K562 (cell line): ENCODE results near the gene ANXA2. TPM values are rescaled to one million over a fixed set of nuclear protein-coding genes. Genes with fewer than 3 reads are reported as not detected.

ENCODE experiments used
- ATAC-seq: fragments of 200-7000 bp; cut with Tn5 transposase; 3 replicates; pipeline ENCODE4 v1.9.1; 2020; ENCODE audit warnings: moderate library complexity
- BruUV-seq: library from RNA; stranded (reverse); fragments of 400-500 nt; replicated peaks from 2 replicates; lab custom pipeline; 2021; lab: Mats Ljungman, UMichigan
- CTCF ChIA-PET: fragments of 300-600 bp; formaldehyde crosslinking; extraction: SDS; loops from one replicate; lab custom pipeline; 2021; ENCODE audit warnings: low intra/inter-chr PET ratio; lab: Yijun Ruan, JAX
- POLR2A ChIA-PET: fragments of 300-600, 350-650 bp; sonication (Branson Sonifier 250); formaldehyde crosslinking; extraction: SDS; loops from one replicate; lab custom pipeline; 2021; ENCODE audit warnings: antibody characterized with exemption, inconsistent platforms; lab: Yijun Ruan, JAX
- DNase-seq, 4 experiments: peaks; one replicate each; pipeline versions ENCODE4 v3.0.0 to v3.0.0-alpha.2; 2011 to 2018; ENCODE audit warnings: low spot score in 3 of 4, mixed read lengths in 3 of 4; ENCODE audit errors: extremely low read depth in 1 of 4
- FAIRE-seq: peaks from 2 replicates; lab custom pipeline; 2011; peaks lifted over from hg19 to GRCh38; lab: Jason Lieb, UNC
- H2AFZ ChIP-seq: 2 replicates; pipeline ENCODE4 v1.6.0; 2011; ENCODE audit warnings: low read depth, low read length, control low read depth, inconsistent platforms
- H3K27ac ChIP-seq: fragments of 200-600 bp; 3 replicates; pipeline ENCODE4 v1.8.0; 2011; ENCODE audit warnings: low read depth, mild to moderate bottlenecking, control low read depth, inconsistent platforms, low read length, moderate library complexity, mixed read lengths; ENCODE audit errors: extremely low read depth
- H3K27me3 ChIP-seq, 2 experiments: fragments of 300-600 bp in 1 of 2; 2 replicates in 1 of 2; 3 replicates in 1 of 2; pipeline versions ENCODE4 v1.6.0 to v1.8.0; 2011; ENCODE audit warnings: inconsistent platforms in 2 of 2, low read length in 2 of 2, mild to moderate bottlenecking in 1 of 2, mixed read lengths in 1 of 2, moderate library complexity in 1 of 2; ENCODE audit not compliant: control insufficient read depth in 2 of 2, insufficient read depth in 2 of 2
- H3K36me3 ChIP-seq: fragments of 300-600 bp; 3 replicates; pipeline ENCODE4 v1.8.0; 2011; ENCODE audit warnings: mild to moderate bottlenecking, low read length, inconsistent platforms; ENCODE audit not compliant: control insufficient read depth, insufficient read depth
- H3K4me1 ChIP-seq, 2 experiments: fragments of 200-600 bp in 1 of 2; replicated peaks in 1 of 2; 2 replicates in 1 of 2; 3 replicates in 1 of 2; pipeline versions ENCODE4 v1.5.1 to v1.8.0; 2011; ENCODE audit warnings: inconsistent platforms in 2 of 2, low read length in 2 of 2, mild to moderate bottlenecking in 1 of 2, mixed read lengths in 1 of 2, moderate library complexity in 1 of 2; ENCODE audit not compliant: control insufficient read depth in 2 of 2, insufficient read depth in 2 of 2
- H3K4me2 ChIP-seq: 2 replicates; pipeline ENCODE4 v1.6.1; 2011; ENCODE audit warnings: low read length, control low read depth, inconsistent platforms, mixed read lengths; ENCODE audit not compliant: insufficient read depth
- H3K4me3 ChIP-seq: fragments of 200-600 bp; sonication (generic), shearing (Covaris generic); 2 replicates; pipeline ENCODE4 v1.5.1; 2016; ENCODE audit warnings: control low read depth, inconsistent platforms
- H3K79me2 ChIP-seq: fragments of 200-600 bp; 3 replicates; pipeline ENCODE4 v1.8.0; 2011; ENCODE audit warnings: low read length, inconsistent platforms; ENCODE audit not compliant: control insufficient read depth, insufficient read depth
- H3K9ac ChIP-seq, 2 experiments: 2 replicates each; pipeline versions ENCODE4 v1.6.0 to v1.6.1; 2011; ENCODE audit warnings: low read depth in 2 of 2, low read length in 2 of 2, control low read depth in 1 of 2, inconsistent platforms in 1 of 2, mild to moderate bottlenecking in 1 of 2, mixed read lengths in 1 of 2; ENCODE audit not compliant: insufficient read depth in 1 of 2
- H3K9me1 ChIP-seq: one replicate; pipeline ENCODE4 v1.6.0; 2011; ENCODE audit warnings: inconsistent platforms, mild to moderate bottlenecking, low read length, moderate library complexity; ENCODE audit not compliant: control insufficient read depth, insufficient read depth
- H3K9me3 ChIP-seq: replicated peaks from 2 replicates; pipeline ENCODE4 v1.5.1; 2011; ENCODE audit warnings: low read depth, low read length, inconsistent platforms; ENCODE audit not compliant: control insufficient read depth, insufficient read depth
- H4K20me1 ChIP-seq: replicated peaks from 2 replicates; pipeline ENCODE4 v1.6.1; 2011; ENCODE audit warnings: low read length, inconsistent platforms, mixed read lengths; ENCODE audit not compliant: control insufficient read depth, insufficient read depth
- FOSL1 ChIP-seq: fragments of 200-800 bp; sonication (Bioruptor generic); conservative IDR thresholded peaks from 2 replicates; pipeline ENCODE4 v1.6.1; 2016; ENCODE audit warnings: missing genetic modification characterization, missing compliant biosample characterization
- JUND ChIP-seq, 2 experiments: IDR thresholded peaks; 2 replicates in 1 of 2; 3 replicates in 1 of 2; pipeline ENCODE4 v1.6.1; 2011; ENCODE audit warnings: borderline replicate concordance in 2 of 2, low read depth in 2 of 2, low read length in 2 of 2, improper control_type of control experiment in 1 of 2, missing biosample characterization in 1 of 2, missing genetic modification characterization in 1 of 2, missing genetic modification reagents in 1 of 2
- SIRT6 ChIP-seq: IDR thresholded peaks from one replicate; pipeline ENCODE4 v1.6.1; 2012; ENCODE audit warnings: low read depth, mild to moderate bottlenecking, control low read depth, inconsistent platforms, low read length, moderate library complexity
- SRF ChIP-seq, 2 experiments: fragments of 250-450, 450-650 bp in 1 of 2; sonication (Bioruptor Pico) in 1 of 2; sonication (generic) in 1 of 2; formaldehyde crosslinking; IDR thresholded peaks; 2 replicates each; pipeline versions ENCODE4 v1.5.0 to v1.5.1; 2020 to 2022; ENCODE audit warnings: mild to moderate bottlenecking in 1 of 2, missing genetic modification reagents in 1 of 2
- TCF3 ChIP-seq: sonication (generic); formaldehyde crosslinking; IDR thresholded peaks from 2 replicates; pipeline ENCODE4 v1.4.0; 2020; ENCODE audit warnings: mild to moderate bottlenecking, missing genetic modification reagents
- ZNF232 ChIP-seq: sonication (generic); formaldehyde crosslinking; IDR thresholded peaks from 2 replicates; pipeline ENCODE4 v1.8.0; 2022; ENCODE audit warnings: mild to moderate bottlenecking, missing genetic modification reagents
- WGBS: fragments of 100-300 bp; shearing (Covaris generic); methylation state at CpG from one replicate; pipeline ENCODE4 v1.1.6; 2016; ENCODE audit warnings: low coverage, mixed read lengths; ENCODE audit not compliant: insufficient coverage; ENCODE audit errors: missing lambda C conversion rate; 5-methylcytosine and 5-hydroxymethylcytosine counted together
- in situ Hi-C: fragments of 300-500 bp; cut with MboI; formaldehyde crosslinking; loops from 4 replicates; pipeline ENCODE4 v1.15.0; 2018; ENCODE audit warnings: inconsistent platforms, mixed read lengths
- intact Hi-C: fragments of 100-400 bp; cut with micrococcal nuclease; formaldehyde crosslinking; loops from 2 replicates; pipeline ENCODE4 v1.14.2; 2022
- polyA plus RNA-seq, 8 experiments: library from polyadenylated mRNA; depleted of rRNA in 4 of 8; stranded (reverse) in 5 of 8; unstranded in 3 of 8; fragments of >200 nt; fragmentation: Nextera tagmentation in 2 of 8; fragmentation: Illumina TruSeq in 1 of 8; extraction: Ambion mirVana in 2 of 8; extraction: Trizol in 1 of 8; gene quantifications; 2 replicates each; pipeline versions ENCODE4 v1.2.1 to v1.2.3, GENCODE V29; 2011 to 2014; ENCODE audit warnings: inconsistent platforms in 1 of 8, missing spikeins in 1 of 8
- total RNA-seq, 7 experiments: library from RNA; depleted of rRNA in 6 of 7; stranded (reverse); fragments of >200 nt in 6 of 7; fragmentation: Illumina TruSeq in 2 of 7; extraction: Trizol in 2 of 7; gene quantifications; 2 replicates each; pipeline versions ENCODE4 v1.2.1 to v1.2.3, GENCODE V29; 2011 to 2021; ENCODE audit warnings: low replicate concordance in 1 of 7
- TF ChIP-seq, protein P1 (sequence below): sonication (generic); IDR thresholded peaks from 2 replicates; pipeline ENCODE4 v1.6.1; 2016
- TF ChIP-seq, protein P2 (sequence below): fragments of 450-650 bp; IDR thresholded peaks from 2 replicates; pipeline ENCODE4 v1.6.1; 2018; ENCODE audit not compliant: partially characterized antibody
- TF ChIP-seq, protein P3 (sequence below), 3 experiments: IDR thresholded peaks in 2 of 3; conservative IDR thresholded peaks in 1 of 3; 2 replicates each; pipeline ENCODE4 v1.5.1; 2011 to 2012; ENCODE audit warnings: low read length in 3 of 3, mild to moderate bottlenecking in 3 of 3, control low read depth in 2 of 3, improper control_type of control experiment in 1 of 3, inconsistent platforms in 1 of 3, low read depth in 1 of 3, mixed read lengths in 1 of 3, moderate library complexity in 1 of 3; ENCODE audit not compliant: insufficient read depth in 2 of 3

ANXA2 gene
- total and polyA plus RNA-seq, 9 of the 15 experiments (the other 6 are each of a cell fraction or from before 2014, with no cell fraction given), result 301 to 1,102 (median 452) TPM

DNA sequence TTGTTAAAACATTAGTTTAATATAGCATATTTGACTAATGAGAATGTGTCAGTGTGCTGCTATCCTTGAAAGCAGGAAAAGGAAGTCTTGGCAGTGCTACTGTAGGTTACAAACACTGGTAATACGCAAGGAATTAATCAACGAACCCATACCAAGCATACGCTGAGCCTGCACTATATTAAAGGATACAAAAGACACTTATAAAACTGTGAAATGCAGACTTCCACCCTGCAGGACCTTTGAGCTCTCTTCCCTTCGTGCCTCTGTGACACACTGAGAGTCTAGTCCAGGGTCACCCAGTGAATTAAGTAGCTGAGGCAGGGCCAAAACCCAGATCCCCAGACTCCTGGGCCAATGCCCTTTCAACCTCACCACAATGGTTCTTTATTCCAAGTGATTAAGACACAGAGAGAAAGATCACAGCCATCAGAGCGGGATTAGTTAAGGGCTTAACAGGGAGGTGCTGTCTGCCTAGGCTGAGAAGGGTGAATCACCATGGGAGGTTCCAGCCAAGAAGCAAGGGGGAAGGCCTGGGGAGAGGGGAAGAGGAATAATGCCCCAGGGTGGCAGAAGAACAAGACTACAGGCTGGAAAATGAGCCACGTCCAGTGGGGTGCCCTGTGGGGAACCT, 6.8 kb downstream of the ANXA2 start:
- ChIA-PET POLR2A (interaction anchor here (0.9 to 1.0 kb wide), 2 partner anchors 8 to 11 kb away, joined by 3 read pairs; no protein-coding TSS in a partner anchor), CTCF (no interaction called here)
- BruUV-seq, result no TSS peak
- 65% methylated on average over 5 of the region's 6 CpGs for WGBS
- Histone ChIP-seq H3K9ac (no peak overlapping the region), H3K9me1 (peaks cover 14% of the 10 kb centered on the region), H3K9me3 (no peaks in the 10 kb centered on the region), H3K27me3 (no peaks in the 10 kb centered on the region), H3K4me3 (no peak overlapping the region)
- ATAC-seq, result peak; percentile 68
- intact Hi-C loops, result no loop called here
- peak in 2 of 4 experiments; percentile 48 to 51 for DNase-seq
- FAIRE-seq, result peak; percentile 70
- TF ChIP-seq SIRT6, result no peak
- TF ChIP-seq, protein P1, sequence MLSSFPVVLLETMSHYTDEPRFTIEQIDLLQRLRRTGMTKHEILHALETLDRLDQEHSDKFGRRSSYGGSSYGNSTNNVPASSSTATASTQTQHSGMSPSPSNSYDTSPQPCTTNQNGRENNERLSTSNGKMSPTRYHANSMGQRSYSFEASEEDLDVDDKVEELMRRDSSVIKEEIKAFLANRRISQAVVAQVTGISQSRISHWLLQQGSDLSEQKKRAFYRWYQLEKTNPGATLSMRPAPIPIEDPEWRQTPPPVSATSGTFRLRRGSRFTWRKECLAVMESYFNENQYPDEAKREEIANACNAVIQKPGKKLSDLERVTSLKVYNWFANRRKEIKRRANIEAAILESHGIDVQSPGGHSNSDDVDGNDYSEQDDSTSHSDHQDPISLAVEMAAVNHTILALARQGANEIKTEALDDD, result peak; percentile 83
- no peak for TF ChIP-seq ZNF232 (CRISPR knock-in tag)
- TF ChIP-seq, protein P2, sequence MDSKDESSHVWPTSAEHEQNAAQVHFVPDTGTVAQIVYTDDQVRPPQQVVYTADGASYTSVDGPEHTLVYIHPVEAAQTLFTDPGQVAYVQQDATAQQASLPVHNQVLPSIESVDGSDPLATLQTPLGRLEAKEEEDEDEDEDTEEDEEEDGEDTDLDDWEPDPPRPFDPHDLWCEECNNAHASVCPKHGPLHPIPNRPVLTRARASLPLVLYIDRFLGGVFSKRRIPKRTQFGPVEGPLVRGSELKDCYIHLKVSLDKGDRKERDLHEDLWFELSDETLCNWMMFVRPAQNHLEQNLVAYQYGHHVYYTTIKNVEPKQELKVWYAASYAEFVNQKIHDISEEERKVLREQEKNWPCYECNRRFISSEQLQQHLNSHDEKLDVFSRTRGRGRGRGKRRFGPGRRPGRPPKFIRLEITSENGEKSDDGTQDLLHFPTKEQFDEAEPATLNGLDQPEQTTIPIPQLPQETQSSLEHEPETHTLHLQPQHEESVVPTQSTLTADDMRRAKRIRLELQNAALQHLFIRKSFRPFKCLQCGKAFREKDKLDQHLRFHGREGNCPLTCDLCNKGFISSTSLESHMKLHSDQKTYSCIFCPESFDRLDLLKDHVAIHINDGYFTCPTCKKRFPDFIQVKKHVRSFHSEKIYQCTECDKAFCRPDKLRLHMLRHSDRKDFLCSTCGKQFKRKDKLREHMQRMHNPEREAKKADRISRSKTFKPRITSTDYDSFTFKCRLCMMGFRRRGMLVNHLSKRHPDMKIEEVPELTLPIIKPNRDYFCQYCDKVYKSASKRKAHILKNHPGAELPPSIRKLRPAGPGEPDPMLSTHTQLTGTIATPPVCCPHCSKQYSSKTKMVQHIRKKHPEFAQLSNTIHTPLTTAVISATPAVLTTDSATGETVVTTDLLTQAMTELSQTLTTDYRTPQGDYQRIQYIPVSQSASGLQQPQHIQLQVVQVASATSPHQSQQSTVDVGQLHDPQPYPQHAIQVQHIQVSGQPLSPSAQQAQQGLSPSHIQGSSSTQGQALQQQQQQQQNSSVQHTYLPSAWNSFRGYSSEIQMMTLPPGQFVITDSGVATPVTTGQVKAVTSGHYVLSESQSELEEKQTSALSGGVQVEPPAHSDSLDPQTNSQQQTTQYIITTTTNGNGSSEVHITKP, result peak; percentile 54
- TF ChIP-seq SRF (CRISPR knock-in tag; IDR thresholded peaks at IDR 0.05), result peak in 1 of 2 experiments; percentile 46; a peak in 1 of 4 replicates
- TF ChIP-seq, protein P3, sequence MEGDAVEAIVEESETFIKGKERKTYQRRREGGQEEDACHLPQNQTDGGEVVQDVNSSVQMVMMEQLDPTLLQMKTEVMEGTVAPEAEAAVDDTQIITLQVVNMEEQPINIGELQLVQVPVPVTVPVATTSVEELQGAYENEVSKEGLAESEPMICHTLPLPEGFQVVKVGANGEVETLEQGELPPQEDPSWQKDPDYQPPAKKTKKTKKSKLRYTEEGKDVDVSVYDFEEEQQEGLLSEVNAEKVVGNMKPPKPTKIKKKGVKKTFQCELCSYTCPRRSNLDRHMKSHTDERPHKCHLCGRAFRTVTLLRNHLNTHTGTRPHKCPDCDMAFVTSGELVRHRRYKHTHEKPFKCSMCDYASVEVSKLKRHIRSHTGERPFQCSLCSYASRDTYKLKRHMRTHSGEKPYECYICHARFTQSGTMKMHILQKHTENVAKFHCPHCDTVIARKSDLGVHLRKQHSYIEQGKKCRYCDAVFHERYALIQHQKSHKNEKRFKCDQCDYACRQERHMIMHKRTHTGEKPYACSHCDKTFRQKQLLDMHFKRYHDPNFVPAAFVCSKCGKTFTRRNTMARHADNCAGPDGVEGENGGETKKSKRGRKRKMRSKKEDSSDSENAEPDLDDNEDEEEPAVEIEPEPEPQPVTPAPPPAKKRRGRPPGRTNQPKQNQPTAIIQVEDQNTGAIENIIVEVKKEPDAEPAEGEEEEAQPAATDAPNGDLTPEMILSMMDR (IDR thresholded peaks at IDR 0.05 in 2 of 3, conservative IDR thresholded peaks at IDR 0.05 in 1 of 3; ENCODE audit: insufficient read depth in 2 of 3, low read depth in 1 of 3, low read length in 3 of 3), result 0 out of 6 replicates have a peak, but pooled peaks of 1 of the 3 experiments have one; percentile 6
- TF ChIP-seq TCF3 (CRISPR knock-in tag), result no peak; the same call in 1 of the 2 replicates
- peak; percentile 71 for TF ChIP-seq FOSL1
- TF ChIP-seq JUND (IDR thresholded peaks at IDR 0.05; ENCODE audit: borderline replicate concordance, low read depth, low read length), result peak; percentile 45; the same call in 1 of the 2 replicates
- no peak for TF ChIP-seq JUND (tag; IDR thresholded peaks at IDR 0.05; ENCODE audit: borderline replicate concordance, low read depth, low read length)
- TF ChIP-seq, all 486 proteins: peak for 6
- Histone ChIP-seq H3K27ac (no peak overlapping the region), H3K4me2 (no peak overlapping the region), H3K36me3 (peaks cover 61% of the 10 kb centered on the region; the same call in 2 of the 3 replicates), H2AFZ (no peak overlapping the region), H4K20me1 (peaks cover 63% of the 10 kb centered on the region), H3K4me1 (peaks cover 11 to 28% of the 10 kb centered on the region in 2 experiments), H3K79me2 (peaks cover 98% of the 10 kb centered on the region)
- in situ Hi-C loops, result no loop called here
